Measurements from ENCODE around the gene GABARAP. TPM values are rescaled to one million over a fixed set of nuclear protein-coding genes. Genes with fewer than 3 reads are reported as not detected.
A peak's percentile ranks its signal among the peaks of the same experiment; 100 is the strongest.

GABARAP gene
- total and polyA plus RNA-seq, 2 of the 13 experiments (the other 11 are each of a cell fraction or from before 2014, with no cell fraction given): 161 to 310 TPM

- no peak for TF ChIP-seq RERE (CRISPR knock-in tag; IDR thresholded peaks at IDR 0.05; ENCODE audit: low read depth)
- TF ChIP-seq, protein P1, sequence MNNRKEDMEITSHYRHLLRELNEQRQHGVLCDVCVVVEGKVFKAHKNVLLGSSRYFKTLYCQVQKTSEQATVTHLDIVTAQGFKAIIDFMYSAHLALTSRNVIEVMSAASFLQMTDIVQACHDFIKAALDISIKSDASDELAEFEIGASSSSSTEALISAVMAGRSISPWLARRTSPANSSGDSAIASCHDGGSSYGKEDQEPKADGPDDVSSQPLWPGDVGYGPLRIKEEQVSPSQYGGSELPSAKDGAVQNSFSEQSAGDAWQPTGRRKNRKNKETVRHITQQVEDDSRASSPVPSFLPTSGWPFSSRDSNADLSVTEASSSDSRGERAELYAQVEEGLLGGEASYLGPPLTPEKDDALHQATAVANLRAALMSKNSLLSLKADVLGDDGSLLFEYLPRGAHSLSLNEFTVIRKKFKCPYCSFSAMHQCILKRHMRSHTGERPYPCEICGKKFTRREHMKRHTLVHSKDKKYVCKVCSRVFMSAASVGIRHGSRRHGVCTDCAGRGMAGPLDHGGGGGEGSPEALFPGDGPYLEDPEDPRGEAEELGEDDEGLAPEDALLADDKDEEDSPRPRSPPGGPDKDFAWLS (CRISPR knock-in tag; IDR thresholded peaks at IDR 0.05; ENCODE audit: borderline replicate concordance): no peak
- no peak for TF ChIP-seq ZNF235 (CRISPR knock-in tag; IDR thresholded peaks at IDR 0.05; ENCODE audit: borderline replicate concordance)
- TF ChIP-seq ZFX (CRISPR knock-in tag; IDR thresholded peaks at IDR 0.05; ENCODE audit: low read depth): 0 out of 2 replicates have a peak, but pooled peaks have one; percentile 15
- peak; percentile 71; the same call in 1 of the 2 replicates for TF ChIP-seq ZNF788 (CRISPR knock-in tag; IDR thresholded peaks at IDR 0.05; ENCODE audit: borderline replicate concordance)
- peak; percentile 72; the same call in 1 of the 2 replicates for TF ChIP-seq ZSCAN5A (CRISPR knock-in tag; IDR thresholded peaks at IDR 0.05; ENCODE audit: borderline replicate concordance)
- TF ChIP-seq, protein P2, sequence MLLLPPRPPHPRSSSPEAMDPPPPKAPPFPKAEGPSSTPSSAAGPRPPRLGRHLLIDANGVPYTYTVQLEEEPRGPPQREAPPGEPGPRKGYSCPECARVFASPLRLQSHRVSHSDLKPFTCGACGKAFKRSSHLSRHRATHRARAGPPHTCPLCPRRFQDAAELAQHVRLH (CRISPR knock-in tag; IDR thresholded peaks at IDR 0.05; ENCODE audit: borderline replicate concordance, low read depth): peak; percentile 76; the same call in 1 of the 2 replicates
- TF ChIP-seq, protein P3, sequence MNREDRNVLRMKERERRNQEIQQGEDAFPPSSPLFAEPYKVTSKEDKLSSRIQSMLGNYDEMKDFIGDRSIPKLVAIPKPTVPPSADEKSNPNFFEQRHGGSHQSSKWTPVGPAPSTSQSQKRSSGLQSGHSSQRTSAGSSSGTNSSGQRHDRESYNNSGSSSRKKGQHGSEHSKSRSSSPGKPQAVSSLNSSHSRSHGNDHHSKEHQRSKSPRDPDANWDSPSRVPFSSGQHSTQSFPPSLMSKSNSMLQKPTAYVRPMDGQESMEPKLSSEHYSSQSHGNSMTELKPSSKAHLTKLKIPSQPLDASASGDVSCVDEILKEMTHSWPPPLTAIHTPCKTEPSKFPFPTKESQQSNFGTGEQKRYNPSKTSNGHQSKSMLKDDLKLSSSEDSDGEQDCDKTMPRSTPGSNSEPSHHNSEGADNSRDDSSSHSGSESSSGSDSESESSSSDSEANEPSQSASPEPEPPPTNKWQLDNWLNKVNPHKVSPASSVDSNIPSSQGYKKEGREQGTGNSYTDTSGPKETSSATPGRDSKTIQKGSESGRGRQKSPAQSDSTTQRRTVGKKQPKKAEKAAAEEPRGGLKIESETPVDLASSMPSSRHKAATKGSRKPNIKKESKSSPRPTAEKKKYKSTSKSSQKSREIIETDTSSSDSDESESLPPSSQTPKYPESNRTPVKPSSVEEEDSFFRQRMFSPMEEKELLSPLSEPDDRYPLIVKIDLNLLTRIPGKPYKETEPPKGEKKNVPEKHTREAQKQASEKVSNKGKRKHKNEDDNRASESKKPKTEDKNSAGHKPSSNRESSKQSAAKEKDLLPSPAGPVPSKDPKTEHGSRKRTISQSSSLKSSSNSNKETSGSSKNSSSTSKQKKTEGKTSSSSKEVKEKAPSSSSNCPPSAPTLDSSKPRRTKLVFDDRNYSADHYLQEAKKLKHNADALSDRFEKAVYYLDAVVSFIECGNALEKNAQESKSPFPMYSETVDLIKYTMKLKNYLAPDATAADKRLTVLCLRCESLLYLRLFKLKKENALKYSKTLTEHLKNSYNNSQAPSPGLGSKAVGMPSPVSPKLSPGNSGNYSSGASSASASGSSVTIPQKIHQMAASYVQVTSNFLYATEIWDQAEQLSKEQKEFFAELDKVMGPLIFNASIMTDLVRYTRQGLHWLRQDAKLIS (CRISPR knock-in tag; IDR thresholded peaks at IDR 0.05): no peak
- TF ChIP-seq SRF (IDR thresholded peaks at IDR 0.05; ENCODE audit: low read depth, low read length): no peak
- TF ChIP-seq ZHX1 (CRISPR knock-in tag; IDR thresholded peaks at IDR 0.05; ENCODE audit: low read depth): no peak
These were observed 2.9 kb downstream of the GABARAP start, which contains the start of gene PHF23 (continued) for GRCh38 chr17:7239091-7240027.
